Measurements from ENCODE around the gene AK5. TPM values are rescaled to one million over a fixed set of nuclear protein-coding genes. Genes with fewer than 3 reads are reported as not detected.

AK5 gene
- total RNA-seq, 1 donor from 2014 or later = not detected

- H3K36me3 Mint-ChIP-seq (ENCODE audit: low read depth, unreplicated experiment) = no peaks in the 10 kb centered on the region
- no peak for DNase-seq (ENCODE audit: low spot score)
- H3K4me1 Mint-ChIP-seq (ENCODE audit: unreplicated experiment) = no peaks in the 10 kb centered on the region
- no peaks in the 10 kb centered on the region for H3K27me3 Mint-ChIP-seq (ENCODE audit: unreplicated experiment)
- H3K4me3 Mint-ChIP-seq (ENCODE audit: unreplicated experiment) = no peak overlapping the region
- H3K9me3 Mint-ChIP-seq (ENCODE audit: unreplicated experiment) = no peaks in the 10 kb centered on the region
- TF ChIP-seq CTCF (IDR thresholded peaks at IDR 0.05; ENCODE audit: unreplicated experiment) = no peak
- no peak overlapping the region for H3K27ac Mint-ChIP-seq (ENCODE audit: unreplicated experiment)
Observed at GRCh38 chr1:77386276-77386675, 104.5 kb downstream of the AK5 start.

GRCh38 chr1:77387553-77387952 lies 105.7 kb downstream of the AK5 start:
- no peak overlapping the region for H3K4me3 Mint-ChIP-seq (ENCODE audit: unreplicated experiment)
- no peaks in the 10 kb centered on the region for H3K27me3 Mint-ChIP-seq (ENCODE audit: unreplicated experiment)
- no peak for TF ChIP-seq CTCF (IDR thresholded peaks at IDR 0.05; ENCODE audit: unreplicated experiment)
- no peak overlapping the region for H3K27ac Mint-ChIP-seq (ENCODE audit: unreplicated experiment)
- no peaks in the 10 kb centered on the region for H3K36me3 Mint-ChIP-seq (ENCODE audit: low read depth, unreplicated experiment)
- no peak for DNase-seq (ENCODE audit: low spot score)
- H3K4me1 Mint-ChIP-seq (ENCODE audit: unreplicated experiment) = no peaks in the 10 kb centered on the region
- H3K9me3 Mint-ChIP-seq (ENCODE audit: unreplicated experiment) = no peaks in the 10 kb centered on the region

GRCh38 chr1:77388661-77389060 lies 106.8 kb downstream of the AK5 start:
- Mint-ChIP-seq H3K9me3 (ENCODE audit: unreplicated experiment) (no peaks in the 10 kb centered on the region), H3K4me3 (ENCODE audit: unreplicated experiment) (no peak overlapping the region), H3K27me3 (ENCODE audit: unreplicated experiment) (no peaks in the 10 kb centered on the region), H3K27ac (ENCODE audit: unreplicated experiment) (no peak overlapping the region), H3K36me3 (ENCODE audit: low read depth, unreplicated experiment) (no peaks in the 10 kb centered on the region), H3K4me1 (ENCODE audit: unreplicated experiment) (no peaks in the 10 kb centered on the region)
- TF ChIP-seq CTCF (IDR thresholded peaks at IDR 0.05; ENCODE audit: unreplicated experiment) = no peak
- no peak for DNase-seq (ENCODE audit: low spot score)

GRCh38 chr1:77392486-77392885 lies 110.7 kb downstream of the AK5 start:
- Mint-ChIP-seq H3K27me3 (ENCODE audit: unreplicated experiment) (no peaks in the 10 kb centered on the region), H3K4me1 (ENCODE audit: unreplicated experiment) (no peaks in the 10 kb centered on the region), H3K36me3 (ENCODE audit: low read depth, unreplicated experiment) (no peaks in the 10 kb centered on the region), H3K27ac (ENCODE audit: unreplicated experiment) (no peak overlapping the region), H3K9me3 (ENCODE audit: unreplicated experiment) (no peaks in the 10 kb centered on the region), H3K4me3 (ENCODE audit: unreplicated experiment) (no peak overlapping the region)
- TF ChIP-seq CTCF (IDR thresholded peaks at IDR 0.05; ENCODE audit: unreplicated experiment) = no peak
- no peak for DNase-seq (ENCODE audit: low spot score)

- no peak for TF ChIP-seq CTCF (IDR thresholded peaks at IDR 0.05; ENCODE audit: unreplicated experiment)
- H3K36me3 Mint-ChIP-seq (ENCODE audit: low read depth, unreplicated experiment) = no peaks in the 10 kb centered on the region
- H3K27me3 Mint-ChIP-seq (ENCODE audit: unreplicated experiment) = no peaks in the 10 kb centered on the region
- no peak overlapping the region for H3K4me3 Mint-ChIP-seq (ENCODE audit: unreplicated experiment)
- H3K27ac Mint-ChIP-seq (ENCODE audit: unreplicated experiment) = no peak overlapping the region
- H3K4me1 Mint-ChIP-seq (ENCODE audit: unreplicated experiment) = no peaks in the 10 kb centered on the region
- no peak for DNase-seq (ENCODE audit: low spot score)
- H3K9me3 Mint-ChIP-seq (ENCODE audit: unreplicated experiment) = no peaks in the 10 kb centered on the region
Observed at GRCh38 chr1:77394166-77394565, 112.3 kb downstream of the AK5 start.

Measured in endothelial cell (in vitro differentiated cells).